Liver (tissue), 9 donors: Measurements from ENCODE around the gene GUCY1A2. TPM values are rescaled to one million over a fixed set of nuclear protein-coding genes. Genes with fewer than 3 reads are reported as not detected.

ENCODE experiments used
- DNase-seq: peaks from one replicate; pipeline ENCODE4 v3.0.0-alpha.2; 2017; ENCODE audit warnings: low spot score
- H3K27ac ChIP-seq, 2 donors: one replicate each; pipeline ENCODE4 v1.7.0; 2013; ENCODE audit warnings: inconsistent platforms in 2 of 2, low read length in 2 of 2, control low read depth in 1 of 2, low read depth in 1 of 2, mild to moderate bottlenecking in 1 of 2
- H3K27me3 ChIP-seq, 4 donors: one replicate each; pipeline versions ENCODE4 v1.6.1 to v1.7.0; 2013; ENCODE audit warnings: low read length in 3 of 4, inconsistent platforms in 1 of 4, mild to moderate bottlenecking in 1 of 4, moderate library complexity in 1 of 4; ENCODE audit not compliant: control insufficient read depth in 4 of 4, insufficient read depth in 4 of 4
- H3K36me3 ChIP-seq, 4 donors: one replicate each; pipeline versions ENCODE4 v1.6.1 to v1.7.0; 2013; ENCODE audit warnings: low read length in 3 of 4, mild to moderate bottlenecking in 3 of 4, low read depth in 1 of 4, moderate library complexity in 1 of 4; ENCODE audit not compliant: control insufficient read depth in 4 of 4, insufficient read depth in 3 of 4
- H3K4me1 ChIP-seq, 4 donors: one replicate each; pipeline versions ENCODE4 v1.6.1 to v1.7.0; 2013; ENCODE audit warnings: low read length in 3 of 4, mild to moderate bottlenecking in 3 of 4, moderate library complexity in 1 of 4; ENCODE audit not compliant: control insufficient read depth in 4 of 4, insufficient read depth in 4 of 4
- H3K4me3 ChIP-seq, 3 donors: one replicate each; pipeline versions ENCODE4 v1.6.1 to v1.7.0; 2013; ENCODE audit warnings: low read length in 3 of 3, control low read depth in 1 of 3, low read depth in 1 of 3, mild to moderate bottlenecking in 1 of 3
- H3K9ac ChIP-seq, 2 donors: one replicate each; pipeline ENCODE4 v1.7.0; 2013; ENCODE audit warnings: low read length in 2 of 2, mild to moderate bottlenecking in 2 of 2, moderate library complexity in 2 of 2, control low read depth in 1 of 2, low read depth in 1 of 2
- H3K9me3 ChIP-seq, 4 donors: one replicate each; pipeline versions ENCODE4 v1.6.1 to v1.7.0; 2013; ENCODE audit warnings: low read length in 3 of 4; ENCODE audit not compliant: control insufficient read depth in 4 of 4
- GABPA ChIP-seq, 2 donors: IDR thresholded peaks in 1 of 2; conservative IDR thresholded peaks in 1 of 2; 2 replicates each; pipeline ENCODE4 v1.6.1; 2016; ENCODE audit warnings: antibody characterized with exemption in 2 of 2, mild to moderate bottlenecking in 1 of 2, moderate library complexity in 1 of 2
- HNF4A ChIP-seq, 2 donors: conservative IDR thresholded peaks; 2 replicates each; pipeline ENCODE4 v1.6.1; 2016; ENCODE audit warnings: antibody characterized with exemption in 2 of 2, mild to moderate bottlenecking in 2 of 2
- HNF4G ChIP-seq: IDR thresholded peaks from 2 replicates; pipeline ENCODE4 v1.6.1; 2016; ENCODE audit warnings: antibody characterized with exemption
- JUND ChIP-seq, 2 donors: IDR thresholded peaks; 2 replicates each; pipeline ENCODE4 v1.6.1; 2016; ENCODE audit warnings: antibody characterized with exemption in 2 of 2
- NR2F2 ChIP-seq: IDR thresholded peaks from 2 replicates; pipeline ENCODE4 v1.6.1; 2016; ENCODE audit warnings: antibody characterized with exemption
- RAD21 ChIP-seq, 2 donors: IDR thresholded peaks; 2 replicates each; pipeline ENCODE4 v1.6.1; 2016; ENCODE audit warnings: antibody characterized with exemption in 2 of 2, mild to moderate bottlenecking in 2 of 2
- RXRA ChIP-seq, 2 donors: IDR thresholded peaks; 2 replicates each; pipeline ENCODE4 v1.6.1; 2017 to 2018; ENCODE audit warnings: antibody characterized with exemption in 2 of 2, mild to moderate bottlenecking in 1 of 2
- SP1 ChIP-seq: IDR thresholded peaks from 2 replicates; pipeline ENCODE4 v1.6.1; 2018; ENCODE audit warnings: antibody characterized with exemption, mild to moderate bottlenecking
- TAF1 ChIP-seq: conservative IDR thresholded peaks from 2 replicates; pipeline ENCODE4 v1.6.1; 2016; ENCODE audit warnings: antibody characterized with exemption, mild to moderate bottlenecking
- YY1 ChIP-seq: IDR thresholded peaks from 2 replicates; pipeline ENCODE4 v1.6.1; 2016; ENCODE audit warnings: antibody characterized with exemption, mild to moderate bottlenecking
- WGBS: extraction: QIAGEN DNeasy Blood & Tissue Kit; methylation state at CpG from one replicate; pipeline ENCODE4 v1.1.7; 2013; 5-methylcytosine and 5-hydroxymethylcytosine counted together
- polyA plus RNA-seq, 2 donors: library from polyadenylated mRNA; stranded (reverse) in 1 of 2; unstranded in 1 of 2; fragments of 200-250 nt in 1 of 2; fragments of >200 nt in 1 of 2; fragmentation: Nextera tagmentation in 1 of 2; extraction: Ambion mirVana in 1 of 2; gene quantifications; one replicate each; pipeline versions ENCODE4 v1.2.1 to v1.2.3, GENCODE V29; 2013 to 2015
- total RNA-seq, 2 donors: library from RNA; depleted of rRNA; stranded (reverse); fragments of >200 nt; gene quantifications; one replicate each; pipeline ENCODE4 v1.2.3, GENCODE V29; 2014
- TF ChIP-seq, protein P1 (sequence below): IDR thresholded peaks from 2 replicates; pipeline ENCODE4 v1.6.1; 2016; ENCODE audit warnings: antibody characterized with exemption
- TF ChIP-seq, protein P2 (sequence below): IDR thresholded peaks from 2 replicates; pipeline ENCODE4 v1.6.1; 2016; ENCODE audit warnings: antibody characterized with exemption
- TF ChIP-seq, protein P3 (sequence below): fragments of 150-350 bp; IDR thresholded peaks from 2 replicates; pipeline ENCODE4 v1.5.1; 2017; ENCODE audit warnings: improper control_type of control experiment, low read depth, low read length; ENCODE audit not compliant: missing input control
- TF ChIP-seq, protein P4 (sequence below): IDR thresholded peaks from 2 replicates; pipeline ENCODE4 v1.6.1; 2016; ENCODE audit warnings: antibody characterized with exemption
- TF ChIP-seq, protein P5 (sequence below): IDR thresholded peaks from 2 replicates; pipeline ENCODE4 v1.6.1; 2016; ENCODE audit warnings: antibody characterized with exemption, mild to moderate bottlenecking
- donor health status: healthy.
- donor health status: healthy.
- donor health status: healthy.
- donor health status: healthy.
- donor health status: healthy.

GUCY1A2 gene
- total and polyA plus RNA-seq, 4 donors: 0.55 to 4.4 (median 1.7) TPM

DNA sequence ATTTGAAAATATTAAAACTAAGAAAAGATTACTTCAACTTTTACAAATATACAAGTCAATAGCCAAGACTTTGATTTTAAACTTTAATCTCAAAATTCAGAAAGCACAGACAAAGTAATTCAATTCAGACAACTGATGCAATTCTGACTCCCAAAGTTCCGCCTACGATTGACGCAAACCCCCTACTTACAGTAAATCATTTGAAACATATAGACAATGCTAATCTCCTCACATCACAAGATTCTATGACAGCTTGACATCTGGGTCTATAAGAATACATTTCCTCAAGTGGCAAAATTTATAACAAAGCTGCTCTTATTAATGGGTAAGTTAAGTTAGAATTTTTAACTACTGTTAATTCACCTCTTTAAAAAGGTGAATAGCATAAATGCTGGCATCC is 75.2 kb downstream of the GUCY1A2 start:
- Histone ChIP-seq H3K27me3 (peaks cover 0 to 2% (median 0%) of the 10 kb centered on the region in 4 donors), H3K9ac (no peak overlapping the region), H3K4me1 (no peaks in the 10 kb centered on the region), H3K9me3 (no peaks in the 10 kb centered on the region), H3K36me3 (no peaks in the 10 kb centered on the region), H3K4me3 (no peak overlapping the region), H3K27ac (no peak overlapping the region)
- no peak for DNase-seq
- TF ChIP-seq, protein P1, sequence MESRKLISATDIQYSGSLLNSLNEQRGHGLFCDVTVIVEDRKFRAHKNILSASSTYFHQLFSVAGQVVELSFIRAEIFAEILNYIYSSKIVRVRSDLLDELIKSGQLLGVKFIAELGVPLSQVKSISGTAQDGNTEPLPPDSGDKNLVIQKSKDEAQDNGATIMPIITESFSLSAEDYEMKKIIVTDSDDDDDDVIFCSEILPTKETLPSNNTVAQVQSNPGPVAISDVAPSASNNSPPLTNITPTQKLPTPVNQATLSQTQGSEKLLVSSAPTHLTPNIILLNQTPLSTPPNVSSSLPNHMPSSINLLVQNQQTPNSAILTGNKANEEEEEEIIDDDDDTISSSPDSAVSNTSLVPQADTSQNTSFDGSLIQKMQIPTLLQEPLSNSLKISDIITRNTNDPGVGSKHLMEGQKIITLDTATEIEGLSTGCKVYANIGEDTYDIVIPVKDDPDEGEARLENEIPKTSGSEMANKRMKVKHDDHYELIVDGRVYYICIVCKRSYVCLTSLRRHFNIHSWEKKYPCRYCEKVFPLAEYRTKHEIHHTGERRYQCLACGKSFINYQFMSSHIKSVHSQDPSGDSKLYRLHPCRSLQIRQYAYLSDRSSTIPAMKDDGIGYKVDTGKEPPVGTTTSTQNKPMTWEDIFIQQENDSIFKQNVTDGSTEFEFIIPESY: no peak
- TF ChIP-seq SP1 (no peak), YY1 (no peak), TAF1 (no peak), RXRA (IDR thresholded peaks at IDR 0.05) (no peak), HNF4A (conservative IDR thresholded peaks at IDR 0.05) (no peak), NR2F2 (no peak), JUND (IDR thresholded peaks at IDR 0.05) (no peak), GABPA (IDR thresholded peaks at IDR 0.05 in 1 of 2, conservative IDR thresholded peaks at IDR 0.05 in 1 of 2) (no peak), HNF4G (no peak)
- TF ChIP-seq, protein P2, sequence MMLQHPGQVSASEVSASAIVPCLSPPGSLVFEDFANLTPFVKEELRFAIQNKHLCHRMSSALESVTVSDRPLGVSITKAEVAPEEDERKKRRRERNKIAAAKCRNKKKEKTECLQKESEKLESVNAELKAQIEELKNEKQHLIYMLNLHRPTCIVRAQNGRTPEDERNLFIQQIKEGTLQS: no peak
- TF ChIP-seq, protein P3, sequence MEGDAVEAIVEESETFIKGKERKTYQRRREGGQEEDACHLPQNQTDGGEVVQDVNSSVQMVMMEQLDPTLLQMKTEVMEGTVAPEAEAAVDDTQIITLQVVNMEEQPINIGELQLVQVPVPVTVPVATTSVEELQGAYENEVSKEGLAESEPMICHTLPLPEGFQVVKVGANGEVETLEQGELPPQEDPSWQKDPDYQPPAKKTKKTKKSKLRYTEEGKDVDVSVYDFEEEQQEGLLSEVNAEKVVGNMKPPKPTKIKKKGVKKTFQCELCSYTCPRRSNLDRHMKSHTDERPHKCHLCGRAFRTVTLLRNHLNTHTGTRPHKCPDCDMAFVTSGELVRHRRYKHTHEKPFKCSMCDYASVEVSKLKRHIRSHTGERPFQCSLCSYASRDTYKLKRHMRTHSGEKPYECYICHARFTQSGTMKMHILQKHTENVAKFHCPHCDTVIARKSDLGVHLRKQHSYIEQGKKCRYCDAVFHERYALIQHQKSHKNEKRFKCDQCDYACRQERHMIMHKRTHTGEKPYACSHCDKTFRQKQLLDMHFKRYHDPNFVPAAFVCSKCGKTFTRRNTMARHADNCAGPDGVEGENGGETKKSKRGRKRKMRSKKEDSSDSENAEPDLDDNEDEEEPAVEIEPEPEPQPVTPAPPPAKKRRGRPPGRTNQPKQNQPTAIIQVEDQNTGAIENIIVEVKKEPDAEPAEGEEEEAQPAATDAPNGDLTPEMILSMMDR: no peak
- TF ChIP-seq, protein P4, sequence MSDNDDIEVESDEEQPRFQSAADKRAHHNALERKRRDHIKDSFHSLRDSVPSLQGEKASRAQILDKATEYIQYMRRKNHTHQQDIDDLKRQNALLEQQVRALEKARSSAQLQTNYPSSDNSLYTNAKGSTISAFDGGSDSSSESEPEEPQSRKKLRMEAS: no peak
- TF ChIP-seq, protein P5, sequence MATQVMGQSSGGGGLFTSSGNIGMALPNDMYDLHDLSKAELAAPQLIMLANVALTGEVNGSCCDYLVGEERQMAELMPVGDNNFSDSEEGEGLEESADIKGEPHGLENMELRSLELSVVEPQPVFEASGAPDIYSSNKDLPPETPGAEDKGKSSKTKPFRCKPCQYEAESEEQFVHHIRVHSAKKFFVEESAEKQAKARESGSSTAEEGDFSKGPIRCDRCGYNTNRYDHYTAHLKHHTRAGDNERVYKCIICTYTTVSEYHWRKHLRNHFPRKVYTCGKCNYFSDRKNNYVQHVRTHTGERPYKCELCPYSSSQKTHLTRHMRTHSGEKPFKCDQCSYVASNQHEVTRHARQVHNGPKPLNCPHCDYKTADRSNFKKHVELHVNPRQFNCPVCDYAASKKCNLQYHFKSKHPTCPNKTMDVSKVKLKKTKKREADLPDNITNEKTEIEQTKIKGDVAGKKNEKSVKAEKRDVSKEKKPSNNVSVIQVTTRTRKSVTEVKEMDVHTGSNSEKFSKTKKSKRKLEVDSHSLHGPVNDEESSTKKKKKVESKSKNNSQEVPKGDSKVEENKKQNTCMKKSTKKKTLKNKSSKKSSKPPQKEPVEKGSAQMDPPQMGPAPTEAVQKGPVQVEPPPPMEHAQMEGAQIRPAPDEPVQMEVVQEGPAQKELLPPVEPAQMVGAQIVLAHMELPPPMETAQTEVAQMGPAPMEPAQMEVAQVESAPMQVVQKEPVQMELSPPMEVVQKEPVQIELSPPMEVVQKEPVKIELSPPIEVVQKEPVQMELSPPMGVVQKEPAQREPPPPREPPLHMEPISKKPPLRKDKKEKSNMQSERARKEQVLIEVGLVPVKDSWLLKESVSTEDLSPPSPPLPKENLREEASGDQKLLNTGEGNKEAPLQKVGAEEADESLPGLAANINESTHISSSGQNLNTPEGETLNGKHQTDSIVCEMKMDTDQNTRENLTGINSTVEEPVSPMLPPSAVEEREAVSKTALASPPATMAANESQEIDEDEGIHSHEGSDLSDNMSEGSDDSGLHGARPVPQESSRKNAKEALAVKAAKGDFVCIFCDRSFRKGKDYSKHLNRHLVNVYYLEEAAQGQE: no peak
- 94% methylated on average over 3 of the region's 3 CpGs for WGBS

DNA sequence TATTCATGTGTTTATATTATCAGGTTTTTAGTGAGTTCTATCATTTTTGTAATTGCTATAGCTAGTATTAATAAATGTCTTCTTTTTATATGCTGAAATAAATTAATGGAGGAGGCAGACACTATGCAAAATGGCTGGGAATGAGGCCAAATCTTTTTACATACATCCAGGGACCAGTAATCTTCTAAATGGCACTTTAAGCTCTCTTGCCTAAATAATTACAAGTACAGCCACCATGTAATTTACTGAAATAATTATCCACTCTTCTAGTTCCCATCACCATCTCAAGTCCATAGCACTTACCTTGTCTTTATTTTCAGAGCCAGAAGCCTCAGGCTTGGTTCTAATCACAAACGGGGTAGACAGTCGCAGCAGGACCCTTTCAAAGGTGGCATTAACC is 79.1 kb downstream of the GUCY1A2 start:
- DNase-seq: no peak
- Histone ChIP-seq H3K27ac (no peak overlapping the region), H3K4me1 (no peaks in the 10 kb centered on the region), H3K27me3 (no peaks in the 10 kb centered on the region), H3K4me3 (no peak overlapping the region), H3K9me3 (no peaks in the 10 kb centered on the region), H3K9ac (no peak overlapping the region), H3K36me3 (no peaks in the 10 kb centered on the region)
- 69% methylated on average over 2 of the region's 2 CpGs for WGBS
- TF ChIP-seq JUND (IDR thresholded peaks at IDR 0.05) (no peak), RAD21 (IDR thresholded peaks at IDR 0.05) (no peak)
